ENCODE results near the gene PRSS56. TPM values are rescaled to one million over a fixed set of nuclear protein-coding genes. Genes with fewer than 3 reads are reported as not detected.

Gene PRSS56
- polyA plus RNA-seq, 10 donors, result 0.71 to 2.4 (median 1.3) TPM

GRCh38 chr2:232485757-232486557 lies 34.2 kb upstream of the PRSS56 start:
- no peak for DNase-seq

GRCh38 chr2:232486558-232487384 lies 33.4 kb upstream of the PRSS56 start:
- no peak for DNase-seq

DNA sequence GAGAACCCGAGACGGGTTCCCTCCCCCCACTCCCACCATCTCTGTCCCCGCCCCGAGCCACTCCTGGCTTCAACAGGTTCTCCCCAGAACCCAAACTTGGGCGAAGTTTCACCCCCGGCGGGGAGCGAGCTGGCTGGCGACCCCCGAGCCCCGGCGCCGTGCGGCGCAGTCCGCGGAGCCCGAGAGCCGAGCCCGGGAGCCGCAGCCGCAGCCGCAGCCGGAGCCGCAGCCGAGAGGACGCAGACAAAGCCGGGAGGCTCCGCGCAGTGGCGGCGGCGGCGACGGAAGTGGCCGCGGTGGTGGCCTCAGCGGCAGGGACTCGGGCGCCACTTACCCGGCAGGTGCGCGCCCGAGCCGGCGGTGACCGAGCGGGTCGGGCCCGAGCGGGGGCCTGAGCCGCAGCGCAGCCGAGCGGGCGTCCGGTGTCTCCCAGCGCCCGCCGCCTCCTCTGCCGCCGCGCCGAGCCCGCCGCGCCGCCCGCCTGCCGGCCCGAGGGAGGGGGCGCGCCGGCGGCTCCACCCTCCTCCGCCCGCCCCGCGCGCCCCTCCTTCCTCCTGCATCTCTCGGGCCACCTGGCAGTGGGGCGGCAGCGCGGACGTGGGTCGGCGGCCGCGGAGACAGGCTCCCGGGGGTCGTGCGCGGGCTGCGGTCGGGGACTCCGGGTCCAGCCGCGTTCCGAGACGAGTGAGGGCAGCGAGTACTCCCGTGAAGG lies 32.6 kb upstream of the PRSS56 start, which contains the start of gene ECEL1:
Gene ECEL1, minus strand, starts transcription at position 450 of the 712 bp plus-strand sequence. CDS start 1,181 bp downstream, outside the sequence.
- no peak for DNase-seq

DNA sequence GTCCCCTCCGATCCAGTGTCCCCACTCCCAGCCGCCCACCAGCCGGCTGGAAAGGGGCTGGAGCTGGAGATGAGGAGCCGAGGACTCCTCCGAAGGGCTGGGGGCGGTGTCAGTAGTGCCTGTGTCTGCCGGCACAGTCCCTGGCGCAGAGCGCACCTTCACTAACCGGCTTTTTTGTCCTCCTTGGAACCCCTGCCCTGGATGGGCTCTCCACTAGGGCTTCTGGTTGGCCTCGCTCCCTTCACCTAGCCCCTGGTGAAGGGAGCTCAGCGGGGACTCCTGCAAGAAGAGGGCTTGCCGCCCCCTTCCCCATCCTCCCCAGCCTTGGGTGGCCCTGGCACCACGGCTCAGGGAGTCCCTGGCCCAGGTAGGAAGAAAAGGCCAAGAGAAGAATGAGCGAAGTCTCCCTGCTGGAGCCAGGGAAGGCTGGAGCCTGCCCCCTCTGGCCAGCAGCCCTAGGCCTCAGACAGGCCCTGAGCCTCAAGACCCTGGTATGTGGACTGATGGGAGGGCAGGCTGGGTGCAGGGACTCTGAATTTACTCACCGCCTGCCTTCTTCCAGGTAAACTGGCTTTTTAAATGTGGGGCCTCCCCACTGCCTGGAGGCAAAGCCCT lies 32.0 kb upstream of the PRSS56 start:
- DNase-seq, result no peak

GRCh38 chr2:232488721-232489300 lies 31.4 kb upstream of the PRSS56 start:
- no peak for DNase-seq

DNA sequence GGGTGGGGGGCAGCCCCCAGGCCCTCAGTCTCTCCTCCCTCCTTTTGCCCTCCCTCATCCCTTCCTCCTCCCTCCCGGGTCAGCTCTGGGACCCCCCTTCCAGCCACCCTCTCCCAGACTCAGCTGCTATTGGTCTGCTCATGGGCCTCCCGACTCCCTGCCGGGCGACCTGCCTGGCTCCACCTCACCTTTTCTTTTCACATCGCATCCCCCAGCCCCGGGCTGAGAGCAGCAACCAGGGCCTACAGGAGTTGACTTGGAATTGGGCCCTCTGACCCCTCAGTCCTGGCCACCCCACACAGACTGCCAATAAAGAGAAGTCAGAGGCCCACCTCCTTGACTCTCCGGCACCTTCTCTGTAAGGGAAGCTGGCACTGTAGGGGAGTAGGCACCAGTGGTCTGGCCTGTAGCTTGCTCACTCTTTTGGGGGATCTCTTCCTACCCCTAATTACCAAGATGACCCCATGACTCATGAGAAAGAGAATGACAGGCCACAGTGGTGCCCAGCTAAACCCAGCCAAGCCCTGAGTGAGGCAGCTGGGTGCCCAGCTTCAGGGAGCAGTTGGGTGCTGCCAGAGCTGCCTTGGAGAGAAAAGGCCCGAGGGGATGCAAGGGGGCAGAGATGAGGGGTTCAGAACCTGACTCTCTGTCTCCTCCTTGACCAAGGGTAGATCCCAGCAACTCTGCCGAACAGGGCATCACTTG lies 30.5 kb upstream of the PRSS56 start:
- no peak for DNase-seq

GRCh38 chr2:232490221-232491138 lies 29.7 kb upstream of the PRSS56 start:
- DNase-seq, result no peak

DNA sequence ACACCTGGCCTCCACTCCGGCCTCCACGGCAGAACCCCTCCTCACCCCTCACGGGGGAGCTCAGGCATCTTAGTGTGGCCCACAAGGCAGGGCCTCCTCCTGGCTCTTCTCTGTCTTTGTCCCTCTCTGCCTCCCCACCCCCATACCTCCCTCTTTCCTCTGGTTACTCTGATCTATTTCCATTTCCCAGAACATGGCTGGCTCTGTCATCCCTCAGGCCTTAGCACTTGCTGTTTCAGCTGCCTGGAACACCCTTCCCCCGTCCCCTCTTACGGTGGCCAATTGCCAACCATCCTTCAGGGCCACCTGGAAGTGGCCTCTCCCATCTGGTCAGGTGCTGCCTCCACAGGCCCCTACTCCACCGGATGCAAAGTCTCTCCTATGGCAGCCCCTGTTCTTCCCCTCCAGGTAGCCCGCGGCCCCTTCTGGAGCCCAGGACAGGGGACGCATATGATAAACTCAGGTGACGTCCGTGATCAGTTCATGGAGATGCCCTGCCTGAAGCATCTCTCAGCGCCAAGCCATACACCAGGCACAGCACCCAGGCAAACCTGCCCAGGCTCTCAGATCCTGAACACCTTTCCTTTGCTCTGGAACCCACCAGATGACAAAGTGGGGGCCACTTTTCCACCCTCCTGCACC lies 28.9 kb upstream of the PRSS56 start:
- no peak for DNase-seq

- DNase-seq, result no peak
These were observed 27.8 kb upstream of the PRSS56 start for GRCh38 chr2:232492236-232492848.

- no peak for DNase-seq
These were observed 27.1 kb upstream of the PRSS56 start for GRCh38 chr2:232492963-232493700.

GRCh38 chr2:232493701-232494474 lies 26.3 kb upstream of the PRSS56 start:
- no peak for DNase-seq

DNA sequence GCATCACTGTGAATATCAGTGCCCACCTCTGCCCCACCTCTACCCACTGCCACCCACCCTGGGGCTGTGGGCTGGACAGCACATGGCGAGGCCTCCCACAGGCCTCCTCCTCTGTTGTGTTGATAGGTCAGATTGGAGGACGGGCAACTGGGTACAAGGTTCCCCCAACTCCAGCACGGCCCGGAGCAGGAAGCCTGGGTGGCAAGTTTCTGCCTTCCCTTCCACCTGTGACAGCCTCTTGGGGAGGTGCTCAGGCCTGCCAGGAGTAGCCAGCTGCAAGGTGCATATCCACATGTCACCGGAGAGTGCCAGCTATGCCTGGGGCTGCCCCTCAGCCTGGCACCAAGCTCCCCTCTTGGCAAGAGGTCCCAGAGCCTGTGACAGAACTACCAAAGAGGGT lies 25.6 kb upstream of the PRSS56 start:
- no peak for DNase-seq

GRCh38 chr2:232495292-232495691 lies 24.9 kb upstream of the PRSS56 start:
- no peak for DNase-seq

DNA sequence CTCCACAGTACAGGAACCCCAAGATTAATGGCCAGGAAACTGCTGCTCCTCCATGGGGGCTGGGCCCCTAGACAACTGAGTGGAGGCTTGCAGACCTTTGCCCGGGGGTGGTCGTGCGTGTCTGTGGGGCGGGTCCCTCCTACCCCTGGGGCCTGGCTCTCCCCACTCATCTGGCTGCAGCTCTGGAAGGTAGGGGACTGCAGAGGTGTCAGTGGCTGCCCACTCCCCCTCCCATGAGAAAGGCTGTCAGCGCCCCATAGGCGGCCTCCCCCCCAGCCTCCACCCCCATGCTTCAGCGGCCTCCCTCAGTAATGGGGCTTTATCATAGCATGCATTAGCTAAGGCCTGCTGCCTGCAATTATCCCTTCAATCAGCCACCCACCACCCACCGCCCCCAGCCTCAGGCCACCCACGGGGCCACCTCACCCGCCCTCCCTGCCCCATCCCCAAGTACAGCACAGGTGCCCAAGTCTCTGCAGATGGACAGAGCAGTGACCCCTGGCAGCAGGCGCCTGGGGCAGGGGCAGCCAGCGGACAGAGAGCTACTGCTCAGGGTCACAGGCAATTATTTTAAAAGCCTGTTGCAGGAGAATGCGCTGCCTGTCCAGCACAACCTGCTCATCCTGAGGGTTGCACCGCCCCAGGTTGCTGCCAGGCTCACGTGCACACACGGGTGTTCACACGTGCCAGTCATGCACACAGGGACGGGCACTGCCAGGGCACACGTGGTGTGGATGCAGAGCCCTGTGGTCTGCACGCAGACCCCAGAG lies 23.5 kb upstream of the PRSS56 start:
- DNase-seq, result no peak

GRCh38 chr2:232497348-232497747 lies 22.8 kb upstream of the PRSS56 start:
- DNase-seq, result no peak

DNA sequence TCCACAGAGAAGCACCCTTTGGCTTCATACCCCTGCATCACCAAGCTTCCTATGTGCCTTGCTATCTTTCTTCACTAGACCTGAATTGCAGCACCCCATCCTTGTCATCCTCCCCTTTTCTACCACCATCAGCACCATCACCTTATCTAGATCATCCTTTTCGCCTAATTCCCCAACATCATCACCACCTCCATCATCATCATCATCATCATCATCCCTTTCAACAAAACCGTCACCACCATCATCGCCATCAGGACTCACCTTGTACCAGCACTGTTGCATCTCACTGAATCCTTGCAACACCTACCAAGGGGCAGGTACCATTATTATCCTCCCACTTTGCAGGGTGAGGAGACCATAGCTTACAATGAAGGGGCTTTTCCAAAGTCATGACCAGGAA lies 21.7 kb upstream of the PRSS56 start:
- no peak for DNase-seq
